Mammary epithelial cell (primary cell): ENCODE results near the gene AGPAT3.

ENCODE experiments used
- CTCF ChIP-seq, 2 donors: IDR thresholded peaks in 1 of 2; conservative IDR thresholded peaks in 1 of 2; 2 replicates each; pipeline ENCODE4 v1.5.1; 2011 to 2012; ENCODE audit warnings: inconsistent platforms in 2 of 2, low read length in 2 of 2, mild to moderate bottlenecking in 2 of 2, control low read depth in 1 of 2, low read depth in 1 of 2; ENCODE audit not compliant: insufficient read depth in 1 of 2; ENCODE audit errors: extremely low read depth in 1 of 2
- EZH2 ChIP-seq: IDR thresholded peaks from 2 replicates; pipeline ENCODE4 v1.6.1; 2012; ENCODE audit warnings: low read length, inconsistent platforms, borderline replicate concordance

GRCh38 chr21:43919283-43919682 lies 54.3 kb downstream of the AGPAT3 start:
- no peak for TF ChIP-seq CTCF (conservative IDR thresholded peaks at IDR 0.05 in 1 of 2, IDR thresholded peaks at IDR 0.05 in 1 of 2; ENCODE audit: extremely low read depth in 1 of 2, insufficient read depth in 1 of 2, low read depth in 1 of 2, low read length in 2 of 2)
- no peak for TF ChIP-seq EZH2
